Caco-2 (cell line): Measurements from ENCODE around the gene MRC2. TPM values are rescaled to one million over a fixed set of nuclear protein-coding genes. Genes with fewer than 3 reads are reported as not detected.

ENCODE experiments used
- BruUV-seq: library from RNA; stranded (reverse); fragments of 400-500 nt; replicated peaks from 2 replicates; lab custom pipeline; 2021; lab: Mats Ljungman, UMichigan
- CTCF ChIA-PET: fragments of 300-600 bp; sonication (Branson Sonifier 250); formaldehyde crosslinking; loops from one replicate; lab custom pipeline; 2022; ENCODE audit warnings: antibody characterized with exemption; lab: Charles Lee
- POLR2A ChIA-PET: fragments of 300-600 bp; sonication (Branson Sonifier 250); formaldehyde crosslinking; loops from one replicate; lab custom pipeline; 2022; ENCODE audit warnings: antibody characterized with exemption; lab: Charles Lee
- DNase-seq, 2 experiments: peaks; one replicate each; pipeline versions ENCODE4 v3.0.0 to v3.0.0-alpha.2; 2020 to 2022
- H3K27me3 ChIP-seq: replicated peaks from 2 replicates; pipeline ENCODE4 v1.6.0; 2011; ENCODE audit warnings: low read length; ENCODE audit not compliant: control insufficient read depth, insufficient read depth
- H3K36me3 ChIP-seq: 2 replicates; pipeline ENCODE4 v1.5.1; 2011; ENCODE audit warnings: low read length; ENCODE audit not compliant: control insufficient read depth, insufficient read depth
- H3K4me1 ChIP-seq: fragments of 250-450 bp; sonication (Bioruptor Pico); 2 replicates; pipeline ENCODE4 v1.5.1; 2020; ENCODE audit warnings: mild to moderate bottlenecking
- H3K4me3 ChIP-seq: 2 replicates; pipeline ENCODE4 v1.5.1; 2011; ENCODE audit warnings: low read depth, mild to moderate bottlenecking, control low read depth, low read length
- H3K9me3 ChIP-seq: fragments of 250-450 bp; sonication (Bioruptor Pico); 2 replicates; pipeline ENCODE4 v1.5.1; 2020; ENCODE audit warnings: mild to moderate bottlenecking, moderate library complexity
- H3K27ac Mint-ChIP-seq: one replicate; pipeline ENCODE4 v1.8.0; 2022; ENCODE audit warnings: mixed read lengths; ENCODE audit not compliant: unreplicated experiment
- H3K27me3 Mint-ChIP-seq: one replicate; pipeline ENCODE4 v1.8.0; 2022; ENCODE audit warnings: mixed read lengths; ENCODE audit not compliant: insufficient read depth, unreplicated experiment
- H3K36me3 Mint-ChIP-seq: one replicate; pipeline ENCODE4 v1.8.0; 2022; ENCODE audit warnings: mild to moderate bottlenecking, mixed read lengths; ENCODE audit not compliant: insufficient read depth, unreplicated experiment
- H3K4me1 Mint-ChIP-seq: one replicate; pipeline ENCODE4 v1.8.0; 2022; ENCODE audit warnings: low read depth, mixed read lengths; ENCODE audit not compliant: unreplicated experiment
- H3K4me3 Mint-ChIP-seq: one replicate; pipeline ENCODE4 v1.8.0; 2022; ENCODE audit warnings: mild to moderate bottlenecking, moderate library complexity, mixed read lengths; ENCODE audit not compliant: unreplicated experiment
- H3K9me3 Mint-ChIP-seq: one replicate; pipeline ENCODE4 v1.8.0; 2022; ENCODE audit warnings: mixed read lengths; ENCODE audit not compliant: unreplicated experiment
- intact Hi-C: fragments of 100-400 bp; cut with micrococcal nuclease; formaldehyde crosslinking; loops from one replicate; pipeline ENCODE4 v1.10.0; 2022; ENCODE audit not compliant: unreplicated experiment
- total RNA-seq: library from RNA; stranded (reverse); gene quantifications from 2 replicates; pipeline ENCODE4 v1.2.3, GENCODE V29; 2022
- TF ChIP-seq, protein P1 (sequence below), 2 experiments: fragments of 200-600 bp in 1 of 2; IDR thresholded peaks; 1 replicate in 1 of 2; 2 replicates in 1 of 2; pipeline versions ENCODE4 v1.5.1 to v1.8.0; 2011 to 2022; ENCODE audit warnings: antibody characterized with exemption in 1 of 2, control low read depth in 1 of 2, inconsistent platforms in 1 of 2, low read depth in 1 of 2, low read length in 1 of 2, mild to moderate bottlenecking in 1 of 2, moderate library complexity in 1 of 2; ENCODE audit not compliant: insufficient read depth in 1 of 2, severe bottlenecking in 1 of 2, unreplicated experiment in 1 of 2

MRC2 gene
- total RNA-seq, 1 experiment from 2014 or later: 7.0 TPM

DNA sequence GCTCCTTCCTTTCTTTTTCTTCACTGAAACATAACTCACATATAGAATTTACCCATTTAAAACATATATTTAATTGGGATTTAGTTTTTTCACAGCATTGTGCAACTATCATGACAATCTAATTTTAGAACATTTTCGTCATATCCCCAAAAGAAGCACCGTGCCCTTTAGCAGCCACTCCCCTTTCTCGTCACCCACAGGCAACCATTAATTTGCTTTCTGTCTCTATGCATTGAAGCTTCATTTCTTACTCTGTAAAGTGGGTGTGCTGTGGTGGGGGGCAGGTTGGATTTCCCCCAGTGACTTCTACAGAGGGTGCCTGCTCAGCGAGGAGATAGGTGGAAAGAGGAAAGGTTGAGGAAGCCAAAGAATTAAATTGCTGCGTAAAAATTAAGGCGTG lies 35.8 kb downstream of the MRC2 start:
- no TSS peak for BruUV-seq
- Histone ChIP-seq H3K4me3 (no peak overlapping the region), H3K36me3 (no peaks in the 10 kb centered on the region), H3K9me3 (peaks cover 12% of the 10 kb centered on the region; the same call in 1 of the 2 replicates), H3K27me3 (no peaks in the 10 kb centered on the region), H3K4me1 (no peaks in the 10 kb centered on the region)
- Mint-ChIP-seq H3K36me3 (no peaks in the 10 kb centered on the region), H3K4me3 (no peak overlapping the region), H3K27me3 (peaks cover 21% of the 10 kb centered on the region), H3K4me1 (no peaks in the 10 kb centered on the region), H3K9me3 (peaks cover 17% of the 10 kb centered on the region), H3K27ac (no peak overlapping the region)
- no peak for DNase-seq
- intact Hi-C loops: no loop called here
- ChIA-PET CTCF (no interaction called here), POLR2A (no interaction called here)
- TF ChIP-seq, protein P1, sequence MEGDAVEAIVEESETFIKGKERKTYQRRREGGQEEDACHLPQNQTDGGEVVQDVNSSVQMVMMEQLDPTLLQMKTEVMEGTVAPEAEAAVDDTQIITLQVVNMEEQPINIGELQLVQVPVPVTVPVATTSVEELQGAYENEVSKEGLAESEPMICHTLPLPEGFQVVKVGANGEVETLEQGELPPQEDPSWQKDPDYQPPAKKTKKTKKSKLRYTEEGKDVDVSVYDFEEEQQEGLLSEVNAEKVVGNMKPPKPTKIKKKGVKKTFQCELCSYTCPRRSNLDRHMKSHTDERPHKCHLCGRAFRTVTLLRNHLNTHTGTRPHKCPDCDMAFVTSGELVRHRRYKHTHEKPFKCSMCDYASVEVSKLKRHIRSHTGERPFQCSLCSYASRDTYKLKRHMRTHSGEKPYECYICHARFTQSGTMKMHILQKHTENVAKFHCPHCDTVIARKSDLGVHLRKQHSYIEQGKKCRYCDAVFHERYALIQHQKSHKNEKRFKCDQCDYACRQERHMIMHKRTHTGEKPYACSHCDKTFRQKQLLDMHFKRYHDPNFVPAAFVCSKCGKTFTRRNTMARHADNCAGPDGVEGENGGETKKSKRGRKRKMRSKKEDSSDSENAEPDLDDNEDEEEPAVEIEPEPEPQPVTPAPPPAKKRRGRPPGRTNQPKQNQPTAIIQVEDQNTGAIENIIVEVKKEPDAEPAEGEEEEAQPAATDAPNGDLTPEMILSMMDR (IDR thresholded peaks at IDR 0.05; ENCODE audit: insufficient read depth in 1 of 2, low read depth in 1 of 2, low read length in 1 of 2, severe bottlenecking in 1 of 2, unreplicated experiment in 1 of 2): no peak

GRCh38 chr17:62664336-62665120 lies 37.1 kb downstream of the MRC2 start:
- no peaks in the 10 kb centered on the region for H3K36me3 Mint-ChIP-seq
- CTCF ChIA-PET: no interaction called here
- no peak overlapping the region for H3K4me3 Mint-ChIP-seq
- peaks cover 21% of the 10 kb centered on the region for H3K27me3 Mint-ChIP-seq
- Histone ChIP-seq H3K4me3 (no peak overlapping the region), H3K4me1 (no peaks in the 10 kb centered on the region), H3K27me3 (no peaks in the 10 kb centered on the region), H3K36me3 (no peaks in the 10 kb centered on the region), H3K9me3 (peaks cover 12% of the 10 kb centered on the region; the same call in 1 of the 2 replicates)
- no peak overlapping the region for H3K27ac Mint-ChIP-seq
- TF ChIP-seq, protein P1 (IDR thresholded peaks at IDR 0.05; ENCODE audit: insufficient read depth in 1 of 2, low read depth in 1 of 2, low read length in 1 of 2, severe bottlenecking in 1 of 2, unreplicated experiment in 1 of 2): no peak
- H3K4me1 Mint-ChIP-seq: no peaks in the 10 kb centered on the region
- intact Hi-C loops: no loop called here
- DNase-seq: no peak
- no TSS peak for BruUV-seq
- H3K9me3 Mint-ChIP-seq: peaks cover 17% of the 10 kb centered on the region
- POLR2A ChIA-PET: no interaction called here

DNA sequence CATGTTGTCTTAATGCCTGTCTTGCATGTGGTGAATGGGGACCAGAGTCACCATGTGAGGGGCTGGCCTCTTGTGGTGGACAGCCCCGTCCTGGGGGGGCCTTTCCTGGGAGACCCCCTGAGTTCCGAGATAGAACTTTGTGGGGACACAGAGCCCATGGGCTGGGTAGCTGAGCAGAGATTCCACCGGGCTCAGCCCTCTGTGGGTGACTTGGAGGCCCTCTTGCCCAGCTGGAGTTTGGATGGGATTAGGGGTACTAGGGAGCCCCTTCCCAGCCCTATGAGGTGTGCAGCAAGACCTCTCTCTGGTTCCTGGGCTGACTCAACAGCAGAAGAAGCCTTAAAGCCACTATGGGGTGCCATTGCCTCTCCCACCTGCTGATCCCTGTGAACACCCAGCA lies 38.1 kb downstream of the MRC2 start:
- Histone ChIP-seq H3K27me3 (no peaks in the 10 kb centered on the region), H3K9me3 (peaks cover 11% of the 10 kb centered on the region; the same call in 1 of the 2 replicates), H3K4me1 (no peaks in the 10 kb centered on the region), H3K36me3 (no peaks in the 10 kb centered on the region), H3K4me3 (no peak overlapping the region)
- Mint-ChIP-seq H3K27me3 (peaks cover 17% of the 10 kb centered on the region), H3K4me1 (no peaks in the 10 kb centered on the region), H3K36me3 (no peaks in the 10 kb centered on the region), H3K27ac (no peak overlapping the region), H3K4me3 (no peak overlapping the region), H3K9me3 (peaks cover 13% of the 10 kb centered on the region)
- intact Hi-C loops: no loop called here
- ChIA-PET POLR2A (no interaction called here), CTCF (no interaction called here)
- no peak for DNase-seq
- BruUV-seq: no TSS peak
- TF ChIP-seq, protein P1 (IDR thresholded peaks at IDR 0.05; ENCODE audit: insufficient read depth in 1 of 2, low read depth in 1 of 2, low read length in 1 of 2, severe bottlenecking in 1 of 2, unreplicated experiment in 1 of 2): no peak
